KMS-11 (cell line): Measurements from ENCODE around the gene MGMT.

Source experiments
- H2AFZ ChIP-seq: fragments of 200-600 bp; sonication (generic); 2 replicates; pipeline ENCODE4 v1.6.1; 2016; ENCODE audit warnings: antibody characterized with exemption, mixed run types, low read depth
- H3K27ac ChIP-seq: fragments of 200-600 bp; sonication (generic); 2 replicates; pipeline ENCODE4 v1.6.1; 2016; ENCODE audit warnings: mild to moderate bottlenecking, mixed run types
- H3K27me3 ChIP-seq: fragments of 200-600 bp; sonication (generic); 2 replicates; pipeline ENCODE4 v1.6.1; 2017; ENCODE audit warnings: mild to moderate bottlenecking, low read depth, mixed run types, moderate library complexity; ENCODE audit not compliant: insufficient read depth
- H3K36me3 ChIP-seq: fragments of 200-600 bp; sonication (generic); 2 replicates; pipeline ENCODE4 v1.6.1; 2017; ENCODE audit warnings: mild to moderate bottlenecking, mixed run types; ENCODE audit not compliant: insufficient read depth
- H3K4me1 ChIP-seq: fragments of 200-600 bp; sonication (generic); 2 replicates; pipeline ENCODE4 v1.6.1; 2016; ENCODE audit warnings: mild to moderate bottlenecking, low read depth, mixed run types; ENCODE audit not compliant: poor library complexity, severe bottlenecking
- H3K4me2 ChIP-seq: fragments of 200-600 bp; sonication (generic); 2 replicates; pipeline ENCODE4 v1.7.0; 2016; ENCODE audit warnings: mild to moderate bottlenecking, mixed run types
- H3K4me3 ChIP-seq: fragments of 200-600 bp; sonication (generic); IDR thresholded peaks from 2 replicates; pipeline ENCODE4 v1.6.1; 2017; ENCODE audit warnings: low read depth, low read length, mixed read lengths; ENCODE audit not compliant: insufficient read depth
- H3K79me2 ChIP-seq: fragments of 200-600 bp; sonication (generic); 2 replicates; pipeline ENCODE4 v1.6.1; 2016; ENCODE audit warnings: low read depth, mixed run types; ENCODE audit not compliant: insufficient read depth
- H3K9ac ChIP-seq: fragments of 200-600 bp; sonication (generic); 2 replicates; pipeline ENCODE4 v1.6.1; 2016; ENCODE audit warnings: mild to moderate bottlenecking, mixed run types
- H4K20me1 ChIP-seq: fragments of 200-600 bp; sonication (generic); 2 replicates; pipeline ENCODE4 v1.6.1; 2016; ENCODE audit warnings: mild to moderate bottlenecking, mixed run types; ENCODE audit not compliant: insufficient read depth
- CTCF ChIP-seq: fragments of 200-600 bp; sonication (generic); conservative IDR thresholded peaks from 2 replicates; pipeline ENCODE4 v1.6.1; 2017; ENCODE audit warnings: low read depth, mild to moderate bottlenecking, antibody characterized with exemption, low read length, moderate library complexity, mixed read lengths

MGMT gene

GRCh38 chr10:129589546-129589945 lies 122.5 kb downstream of the MGMT start:
- no peak overlapping the region for H3K9ac ChIP-seq
- no peaks in the 10 kb centered on the region for H3K27me3 ChIP-seq
- H4K20me1 ChIP-seq, result no peaks in the 10 kb centered on the region
- H3K36me3 ChIP-seq, result no peaks in the 10 kb centered on the region
- no peak overlapping the region for H2AFZ ChIP-seq
- TF ChIP-seq CTCF, result no peak
- no peaks in the 10 kb centered on the region for H3K4me1 ChIP-seq
- H3K27ac ChIP-seq, result no peak overlapping the region
- no peaks in the 10 kb centered on the region for H3K79me2 ChIP-seq
- no peak overlapping the region for H3K4me2 ChIP-seq
- no peak overlapping the region for H3K4me3 ChIP-seq

GRCh38 chr10:129593953-129594352 lies 126.9 kb downstream of the MGMT start:
- Histone ChIP-seq H3K9ac (no peak overlapping the region), H2AFZ (no peak overlapping the region), H3K4me2 (no peak overlapping the region), H3K27me3 (no peaks in the 10 kb centered on the region), H3K4me1 (no peaks in the 10 kb centered on the region), H3K36me3 (no peaks in the 10 kb centered on the region), H3K4me3 (no peak overlapping the region), H4K20me1 (no peaks in the 10 kb centered on the region), H3K27ac (no peak overlapping the region), H3K79me2 (no peaks in the 10 kb centered on the region)
- no peak for TF ChIP-seq CTCF

GRCh38 chr10:129594811-129595210 lies 127.8 kb downstream of the MGMT start:
- H3K36me3 ChIP-seq, result no peaks in the 10 kb centered on the region

GRCh38 chr10:129598413-129598812 lies 131.4 kb downstream of the MGMT start:
- Histone ChIP-seq H3K9ac (no peak overlapping the region), H3K27ac (no peak overlapping the region), H2AFZ (no peak overlapping the region), H3K4me2 (no peak overlapping the region), H3K36me3 (no peaks in the 10 kb centered on the region), H3K4me3 (no peak overlapping the region), H4K20me1 (no peaks in the 10 kb centered on the region), H3K4me1 (no peaks in the 10 kb centered on the region), H3K79me2 (no peaks in the 10 kb centered on the region), H3K27me3 (no peaks in the 10 kb centered on the region)
- no peak for TF ChIP-seq CTCF

More at GRCh38 chr10:129594811-129595210, 127.8 kb downstream of the MGMT start:
- H3K4me3 ChIP-seq, result no peak overlapping the region
- no peaks in the 10 kb centered on the region for H3K4me1 ChIP-seq
- H3K4me2 ChIP-seq, result no peak overlapping the region
- no peaks in the 10 kb centered on the region for H4K20me1 ChIP-seq
- no peak overlapping the region for H3K27ac ChIP-seq
- TF ChIP-seq CTCF, result no peak
- H2AFZ ChIP-seq, result no peak overlapping the region
- no peaks in the 10 kb centered on the region for H3K79me2 ChIP-seq
- no peak overlapping the region for H3K9ac ChIP-seq
- no peaks in the 10 kb centered on the region for H3K27me3 ChIP-seq

- Histone ChIP-seq H3K79me2 (no peaks in the 10 kb centered on the region), H3K9ac (no peak overlapping the region), H3K27me3 (no peaks in the 10 kb centered on the region), H2AFZ (no peak overlapping the region), H3K4me2 (no peak overlapping the region), H3K27ac (no peak overlapping the region), H3K36me3 (no peaks in the 10 kb centered on the region), H4K20me1 (no peaks in the 10 kb centered on the region), H3K4me1 (no peaks in the 10 kb centered on the region), H3K4me3 (no peak overlapping the region)
- no peak for TF ChIP-seq CTCF
Measured at GRCh38 chr10:129599160-129599559, 132.1 kb downstream of the MGMT start.
